GM12801 (cell line): Measurements from ENCODE around the gene RAB3A.

ENCODE experiments used
- CTCF ChIP-seq: IDR thresholded peaks from one replicate; pipeline ENCODE4 v1.5.1; 2011; ENCODE audit warnings: control low read depth; ENCODE audit not compliant: insufficient read length; ENCODE audit errors: extremely low read depth

Gene RAB3A

DNA sequence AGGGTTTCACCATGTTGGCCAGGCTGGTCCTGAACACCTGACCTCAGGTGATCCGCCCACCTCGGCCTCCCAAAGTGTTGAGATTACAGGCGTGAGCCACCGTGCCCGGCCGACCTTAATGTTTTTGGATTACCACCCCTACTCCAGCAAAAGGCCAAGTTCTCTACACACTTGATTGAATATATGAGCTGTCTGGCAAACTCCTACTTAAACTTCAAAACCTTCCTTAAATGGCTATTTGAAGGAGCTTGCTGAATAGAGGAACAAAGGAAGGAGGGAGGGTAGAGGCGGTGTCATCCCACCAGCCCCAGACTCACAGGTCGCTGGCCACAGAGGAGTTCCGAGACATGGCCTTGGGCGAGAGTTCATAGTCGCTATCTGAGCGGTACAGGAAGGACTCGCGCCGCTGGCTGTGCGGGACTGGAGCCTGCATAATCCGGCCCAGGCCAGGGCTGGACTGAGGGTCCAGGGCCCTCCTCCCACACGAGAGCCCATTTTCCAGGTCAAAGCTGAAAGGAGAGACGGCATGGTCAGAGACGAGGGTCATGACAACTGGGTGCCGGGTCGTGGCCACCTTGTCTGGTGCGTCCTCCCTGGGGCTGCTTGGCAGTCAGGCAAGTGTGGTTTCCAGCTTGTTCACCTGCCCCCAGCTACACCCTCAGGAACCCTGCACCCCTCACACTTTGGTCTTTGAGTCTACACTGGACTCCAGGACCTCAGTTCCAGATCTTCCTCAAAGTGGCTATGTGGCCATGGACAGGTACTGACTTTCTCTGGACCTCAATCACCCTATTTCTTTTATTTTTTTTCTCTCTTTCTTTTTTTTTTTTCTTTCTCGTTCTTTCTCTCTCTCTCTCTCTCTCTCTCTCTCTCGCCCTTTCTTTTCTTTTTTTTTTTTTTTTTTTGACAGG, 18.2 kb upstream of the RAB3A start:
- no peak for TF ChIP-seq CTCF

DNA sequence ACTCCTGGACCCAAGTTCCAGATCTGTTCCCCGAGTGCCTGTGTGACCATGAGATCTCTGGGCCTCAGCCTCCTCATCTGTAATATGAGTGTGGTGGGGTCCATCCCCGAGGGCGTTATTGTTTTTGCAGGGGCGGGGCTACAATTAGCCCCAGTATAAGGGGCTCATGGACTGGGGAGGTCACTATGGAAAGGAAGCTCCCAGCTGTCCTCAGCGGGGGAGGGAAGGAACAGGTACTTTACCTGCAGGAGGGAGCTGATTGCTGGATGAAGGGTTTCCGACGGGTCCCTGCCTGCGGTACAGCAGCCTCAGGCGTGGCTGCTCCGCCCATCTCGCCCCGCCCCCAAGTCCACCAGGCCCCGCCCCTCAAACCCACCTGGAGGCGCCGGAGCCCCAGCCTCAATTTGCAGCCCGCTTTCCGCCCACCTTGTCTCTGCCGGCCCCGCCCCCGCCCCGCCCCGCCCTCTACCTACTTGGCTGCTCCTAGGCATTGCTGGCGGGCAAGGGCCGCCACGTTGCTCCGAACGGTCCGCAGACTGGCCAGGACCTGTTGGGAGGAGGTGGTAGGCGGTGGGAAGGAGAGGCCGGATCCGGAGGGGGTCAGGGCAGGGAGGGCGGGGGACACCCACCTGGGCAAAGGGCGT, 16.9 kb upstream of the RAB3A start:
- no peak for TF ChIP-seq CTCF

DNA sequence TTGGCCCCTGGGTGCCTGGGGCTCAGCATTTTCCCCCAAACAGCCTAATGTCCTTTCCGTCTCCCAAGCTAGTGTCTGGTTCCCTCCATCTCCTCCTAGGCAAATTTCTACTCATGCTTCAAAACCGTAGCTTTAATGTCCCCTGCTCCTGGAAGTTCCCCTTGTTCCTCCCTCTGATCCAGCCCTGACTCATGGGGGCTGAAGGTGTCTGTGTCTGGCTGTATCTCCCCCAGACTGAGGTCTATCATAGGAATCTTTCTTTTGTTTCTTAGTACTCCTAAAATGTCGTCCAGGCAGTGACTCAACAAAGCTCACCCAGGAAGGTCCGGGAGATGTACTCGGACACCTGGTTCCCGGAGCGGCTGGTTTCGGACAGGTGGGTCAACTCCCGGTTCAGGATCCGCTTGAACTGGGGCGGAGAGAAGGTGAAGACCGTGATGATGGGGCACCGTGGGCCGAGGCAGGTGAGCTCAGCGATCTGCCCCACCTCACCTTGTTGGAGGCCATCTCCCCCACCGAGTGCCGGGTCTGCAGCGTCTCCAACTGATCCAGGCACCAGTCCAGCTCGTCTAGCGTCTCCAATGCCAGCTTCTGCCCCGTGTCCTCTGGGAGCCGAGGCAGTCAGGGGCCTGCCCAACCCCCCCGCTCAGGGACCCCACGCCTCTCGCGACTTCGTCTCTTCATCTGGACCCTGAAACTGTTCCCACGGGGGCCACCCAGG, 16.2 kb upstream of the RAB3A start:
- TF ChIP-seq CTCF, result no peak

- TF ChIP-seq CTCF, result no peak
Measured at GRCh38 chr19:18218600-18218999, 14.8 kb upstream of the RAB3A start.

- no peak for TF ChIP-seq CTCF
Measured at GRCh38 chr19:18218159-18218558, 14.3 kb upstream of the RAB3A start.

- no peak for TF ChIP-seq CTCF
Measured at GRCh38 chr19:18216789-18217188, 12.9 kb upstream of the RAB3A start.

GRCh38 chr19:18214779-18215433, 11.1 kb upstream of the RAB3A start:
- TF ChIP-seq CTCF, result no peak
